Stimulated activated CD4-positive, alpha-beta T cell treated with anti-CD3 and anti-CD28 coated beads, TNF-alpha, amount 100 ng/mL, for 4 hours (primary cell): ENCODE data around the gene MDM2.
"Not testable (repeated sequence)": the region's sequence is repeated elsewhere in the genome, so short reads cannot be mapped to it uniquely, and the experiment has no call there.

ENCODE experiments used
- DNase-seq, 3 experiments: peaks; one replicate each; pipeline ENCODE4 v3.0.0-alpha.2; 2020; ENCODE audit warnings: low read depth in 3 of 3

Gene MDM2

GRCh38 chr12:68785823-68786222 lies 22.2 kb upstream of the MDM2 start:
- DNase-seq: no peak

- DNase-seq: no peak
Measured at GRCh38 chr12:68786929-68787328, 21.0 kb upstream of the MDM2 start.

DNA sequence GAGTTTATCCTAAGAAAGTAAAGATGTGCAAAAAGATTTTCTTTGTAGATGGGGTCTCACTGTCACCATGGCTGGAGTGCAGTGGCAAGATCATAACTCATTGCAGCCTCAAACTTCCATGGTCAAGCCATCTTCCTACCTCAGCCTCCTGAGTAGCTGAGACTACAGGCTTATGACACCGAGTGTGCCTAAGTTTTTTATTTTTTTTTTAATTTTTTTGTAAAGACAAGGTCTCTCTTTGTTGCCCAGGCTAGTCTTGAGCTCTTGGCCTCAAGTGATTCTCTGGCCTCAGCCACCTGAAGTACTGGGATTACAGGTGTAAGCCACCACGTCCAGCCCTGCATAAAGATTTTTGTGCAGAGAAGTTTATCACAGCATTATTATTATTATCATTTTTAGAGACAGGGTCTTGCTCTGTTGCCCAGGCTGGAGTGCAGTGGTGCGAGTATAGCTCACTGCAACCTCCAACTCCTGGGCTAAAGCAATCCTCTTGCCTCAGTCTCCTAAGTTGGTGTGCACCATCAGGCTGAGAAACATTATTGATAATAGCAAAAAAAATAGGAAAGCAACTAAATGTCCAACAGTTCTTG lies 19.3 kb upstream of the MDM2 start:
- DNase-seq: no peak

DNA sequence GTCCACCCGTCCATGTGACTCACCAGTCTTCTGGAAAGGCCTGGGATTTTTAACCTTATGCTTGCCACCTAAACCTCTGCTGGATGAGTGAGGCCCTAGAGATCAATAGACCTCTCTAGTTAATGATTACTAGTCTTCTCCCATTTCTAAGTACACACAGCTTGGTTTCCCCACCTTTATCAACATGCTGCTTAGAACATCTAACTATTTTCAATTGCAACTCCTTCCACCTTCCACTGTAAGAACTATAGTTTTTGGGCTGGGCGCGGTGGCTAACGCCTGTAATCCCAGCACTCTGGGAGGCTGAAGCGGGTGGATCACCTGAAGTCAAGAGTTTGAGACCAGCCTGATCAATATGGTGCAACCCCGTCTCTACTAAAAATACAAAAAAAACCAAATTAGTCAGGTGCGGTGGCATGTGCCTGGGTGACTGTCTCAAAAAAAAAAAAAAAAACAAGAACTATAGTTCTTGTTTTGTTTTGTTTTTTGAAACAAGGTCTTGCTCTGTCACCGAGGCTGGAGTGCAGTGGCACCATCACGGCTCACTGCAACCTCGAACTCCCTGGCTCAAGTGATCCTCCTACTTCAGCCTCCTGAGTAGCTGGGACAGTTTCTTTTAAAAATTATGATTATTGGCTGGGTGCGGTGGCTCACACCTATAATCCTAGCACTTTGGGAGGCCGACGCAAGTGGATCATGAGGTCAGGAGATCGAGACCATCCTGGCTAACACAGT lies 18.7 kb upstream of the MDM2 start:
- no peak for DNase-seq

DNA sequence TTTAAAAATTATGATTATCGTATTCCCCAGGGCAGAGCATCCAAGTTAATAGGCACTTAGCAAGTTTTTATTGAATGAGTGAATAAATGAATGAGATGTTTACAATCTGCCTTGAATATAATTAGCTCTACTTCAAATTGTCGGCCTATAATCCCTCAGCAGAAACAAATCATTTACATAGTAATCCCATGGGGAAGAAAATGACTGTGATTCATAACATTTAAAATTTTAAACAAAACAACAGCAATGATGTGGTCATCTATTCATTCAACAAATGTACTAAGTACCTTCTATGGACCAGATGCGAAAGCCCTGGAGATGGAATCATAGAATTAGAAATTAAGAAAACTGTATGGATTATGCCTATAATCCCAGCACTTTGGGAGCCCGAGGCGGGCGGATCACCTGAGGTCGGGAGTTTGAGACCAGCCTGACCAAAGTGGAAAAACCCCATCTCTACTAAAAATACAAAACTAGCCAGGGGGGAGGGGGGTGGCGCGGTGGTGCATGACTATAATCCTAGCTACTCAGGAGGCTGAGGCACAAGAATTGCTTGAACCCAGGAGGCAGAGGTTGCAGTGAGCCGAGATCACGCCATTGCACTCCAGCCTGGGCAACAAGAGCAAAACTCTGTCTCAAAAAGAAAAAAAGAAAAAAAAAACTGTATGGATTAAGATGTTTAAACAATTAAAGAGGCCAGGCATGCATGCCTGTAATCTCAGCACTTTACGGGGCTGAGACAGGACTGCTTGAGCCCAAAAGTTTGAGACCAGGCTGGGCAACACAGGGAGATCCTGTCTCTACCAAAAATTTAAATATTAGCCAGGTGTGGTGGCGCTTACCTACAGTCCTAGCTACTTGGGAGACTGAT lies 17.7 kb upstream of the MDM2 start:
- no peak for DNase-seq

- DNase-seq: no peak
Measured at GRCh38 chr12:68790952-68791234, 17.1 kb upstream of the MDM2 start.

DNA sequence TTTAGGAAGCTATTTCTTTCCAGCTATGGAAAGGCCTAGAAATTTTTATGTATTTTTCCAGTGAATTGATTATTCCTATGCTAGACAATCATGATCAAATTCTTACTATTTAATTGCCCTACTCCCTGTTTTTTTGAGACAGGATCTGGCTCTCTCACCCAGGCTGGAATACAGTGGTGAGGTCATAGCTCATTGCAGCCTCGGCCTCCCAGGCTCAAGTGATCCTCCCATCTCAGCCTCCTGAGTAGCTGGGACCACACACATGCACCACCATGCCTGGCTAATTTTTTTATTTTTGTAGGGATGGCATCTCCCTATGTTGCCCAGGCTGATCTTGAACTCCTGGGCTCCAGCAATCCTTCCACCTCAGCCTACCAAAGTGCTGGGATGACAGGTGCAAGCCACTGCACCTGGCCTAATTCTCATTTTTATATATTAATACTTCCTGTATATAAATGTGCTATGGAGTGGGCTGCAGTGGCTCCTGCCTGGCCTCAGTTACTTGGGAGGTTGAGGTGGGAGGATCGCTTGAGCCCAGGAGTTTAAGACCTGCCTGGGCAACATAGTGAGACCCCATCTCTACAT lies 16.0 kb upstream of the MDM2 start:
- DNase-seq: no peak

DNA sequence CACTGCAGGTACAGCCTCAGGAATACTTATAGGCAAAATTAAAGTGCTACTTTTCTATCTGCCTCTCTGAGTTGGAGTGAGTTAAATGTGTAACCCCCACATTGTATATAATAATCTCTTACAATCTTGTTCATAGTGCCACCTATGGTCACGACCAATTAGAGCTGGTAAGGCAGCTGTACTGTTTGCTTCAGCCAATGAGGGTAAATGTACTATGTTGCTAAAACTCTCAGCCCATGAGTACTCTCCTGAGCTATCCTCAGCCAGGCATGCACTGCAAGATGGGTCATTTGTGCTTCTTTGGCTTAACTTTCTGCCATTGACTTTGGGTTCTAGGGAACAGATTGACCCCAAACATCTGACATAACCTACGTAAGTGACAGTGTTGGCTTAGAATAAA lies 15.0 kb upstream of the MDM2 start:
- DNase-seq: no peak

GRCh38 chr12:68793436-68793835 lies 14.5 kb upstream of the MDM2 start:
- no peak for DNase-seq

DNA sequence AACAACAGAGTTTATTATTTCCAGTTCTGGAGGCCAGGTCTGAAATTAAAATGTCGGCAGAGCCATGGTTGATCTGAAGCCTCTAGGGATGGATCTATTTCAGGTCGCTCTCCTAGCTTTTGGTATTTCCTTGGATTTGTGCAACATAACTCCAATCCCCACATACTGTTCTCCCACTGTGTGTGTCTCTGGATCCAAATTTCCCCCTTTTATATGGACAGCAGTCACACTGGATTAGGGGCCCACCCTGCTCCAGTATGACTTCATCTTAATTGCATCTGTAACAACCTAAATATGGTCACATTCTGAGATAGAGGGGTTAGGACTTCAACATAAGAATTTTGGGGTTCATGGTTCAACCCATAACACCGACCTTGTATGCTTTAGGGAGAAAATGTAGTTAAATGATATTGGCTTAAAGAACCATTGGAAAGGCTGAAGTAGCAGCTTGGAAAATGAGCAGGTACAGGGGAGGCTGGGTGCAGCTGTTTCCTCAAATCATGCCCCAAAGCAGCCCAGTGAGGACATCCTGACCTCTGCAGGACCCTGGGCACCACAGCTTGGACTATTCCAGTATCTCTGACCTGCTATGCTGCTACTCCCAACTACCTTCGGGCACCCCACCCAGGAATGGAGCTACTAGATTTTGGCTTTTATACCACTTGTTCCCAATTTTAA lies 13.9 kb upstream of the MDM2 start:
- no peak for DNase-seq

- DNase-seq: no peak
Measured at GRCh38 chr12:68794653-68795251, 13.2 kb upstream of the MDM2 start.

GRCh38 chr12:68796399-68796798 lies 11.6 kb upstream of the MDM2 start:
- DNase-seq: no peak

GRCh38 chr12:68798882-68799234 lies 9.1 kb upstream of the MDM2 start:
- DNase-seq: no peak

DNA sequence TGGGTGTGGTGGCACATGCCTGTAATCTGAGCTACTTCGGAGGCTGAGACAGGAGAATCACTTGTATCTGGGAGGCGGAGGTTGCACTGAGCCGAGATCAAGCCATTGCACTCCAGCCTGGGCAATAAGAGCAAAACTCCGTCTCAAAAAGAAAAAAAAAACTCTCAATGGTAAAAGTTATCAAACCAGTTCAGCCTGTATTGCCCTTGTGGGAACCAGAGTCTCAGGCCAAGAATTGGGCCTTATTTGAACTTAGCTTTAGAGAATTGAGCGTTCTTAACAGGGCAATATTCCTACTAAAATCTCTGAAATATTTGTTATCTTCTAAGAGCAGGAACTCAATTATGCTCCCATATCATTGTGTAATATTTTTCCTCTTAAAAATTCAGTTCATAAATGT lies 7.7 kb upstream of the MDM2 start:
- DNase-seq: no peak

DNA sequence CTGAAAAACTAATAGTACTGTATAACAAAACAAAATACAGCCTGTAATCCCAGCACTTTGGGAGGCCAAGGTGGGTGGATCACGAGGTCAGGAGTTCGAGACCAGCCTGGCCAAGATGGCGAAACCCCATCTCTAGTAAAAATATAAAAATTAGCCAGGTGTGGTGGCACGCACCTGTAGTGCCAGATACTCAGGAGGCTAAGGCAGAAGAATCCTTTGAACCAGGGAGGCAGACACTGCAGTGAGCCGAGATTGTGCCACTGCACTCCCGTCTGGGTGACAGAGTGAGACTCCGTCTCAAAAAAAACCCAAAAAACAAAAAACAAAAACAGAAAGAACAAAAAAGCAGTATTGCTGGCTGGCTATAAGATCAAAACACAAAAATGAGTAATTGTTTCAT lies 6.9 kb upstream of the MDM2 start:
- DNase-seq: not testable (repeated sequence)

GRCh38 chr12:68802372-68802745 lies 5.6 kb upstream of the MDM2 start:
- not testable (repeated sequence) for DNase-seq

- DNase-seq: not testable (repeated sequence)
Measured at GRCh38 chr12:68802911-68803651, 4.9 kb upstream of the MDM2 start.

DNA sequence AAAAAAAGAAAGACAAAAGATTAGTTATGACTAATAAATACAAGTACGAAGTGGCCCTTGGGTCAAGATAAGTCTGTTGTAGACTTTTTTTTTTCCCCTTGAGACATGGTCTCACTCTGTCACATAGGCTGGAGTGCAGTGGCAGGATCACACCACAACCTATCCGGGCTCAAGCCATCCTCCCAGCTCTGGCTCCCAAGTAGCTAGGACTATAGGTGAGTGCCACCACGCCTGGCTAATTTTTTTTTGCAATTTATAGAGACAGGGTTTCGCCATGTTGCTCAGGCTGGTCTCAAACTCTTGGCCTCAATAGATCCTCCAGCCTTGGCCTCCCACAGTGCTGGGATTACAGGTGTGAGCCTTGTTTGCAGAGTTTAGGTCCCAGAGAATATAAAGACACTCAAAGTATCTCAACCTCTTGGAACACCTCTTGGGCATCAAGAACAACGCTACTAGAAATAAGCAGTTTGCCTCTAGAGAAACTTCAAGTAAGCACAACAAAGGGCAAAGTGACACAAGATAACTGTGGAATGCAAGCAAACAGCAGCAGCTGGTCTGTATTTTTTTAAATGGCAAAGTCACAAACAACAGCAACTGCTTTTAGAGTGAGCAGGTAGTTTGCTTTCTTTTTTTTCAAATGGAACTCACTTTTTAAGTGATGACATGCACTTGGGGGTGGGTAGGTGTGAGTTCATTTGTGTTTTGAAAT lies 3.9 kb upstream of the MDM2 start:
- DNase-seq: no peak

- no peak for DNase-seq
Measured at GRCh38 chr12:68804657-68805591, 3.1 kb upstream of the MDM2 start.
